GM23248 (cell line): ENCODE measurements around the gene C22orf42. TPM values are rescaled to one million over a fixed set of nuclear protein-coding genes. Genes with fewer than 3 reads are reported as not detected.

ENCODE experiments used
- DNase-seq: peaks from one replicate; pipeline ENCODE4 v3.0.0-alpha.2; 2015
- H2AFZ ChIP-seq: fragments of 200-600 bp; sonication (generic); 2 replicates; pipeline ENCODE4 v1.6.1; 2016; ENCODE audit warnings: antibody characterized with exemption
- H3F3A ChIP-seq: fragments of 200-600 bp; sonication (generic); 2 replicates; pipeline ENCODE4 v1.6.1; 2016; ENCODE audit warnings: mild to moderate bottlenecking, antibody characterized with exemption, mixed run types; ENCODE audit not compliant: insufficient read depth
- H3K27ac ChIP-seq: fragments of 200-600 bp; sonication (generic); 2 replicates; pipeline ENCODE4 v1.5.1; 2016; ENCODE audit warnings: mild to moderate bottlenecking
- H3K27me3 ChIP-seq: fragments of 200-600 bp; sonication (generic); replicated peaks from 2 replicates; pipeline ENCODE4 v1.6.1; 2016; ENCODE audit warnings: mild to moderate bottlenecking; ENCODE audit not compliant: insufficient read depth
- H3K36me3 ChIP-seq: fragments of 200-600 bp; sonication (generic); 2 replicates; pipeline ENCODE4 v1.6.1; 2016; ENCODE audit warnings: low read depth, mild to moderate bottlenecking
- H3K4me1 ChIP-seq: fragments of 200-600 bp; sonication (generic); 2 replicates; pipeline ENCODE4 v1.6.1; 2016; ENCODE audit warnings: mild to moderate bottlenecking; ENCODE audit not compliant: insufficient read depth
- H3K4me2 ChIP-seq: fragments of 200-600 bp; sonication (generic); one replicate; pipeline ENCODE4 v1.6.1; 2016; ENCODE audit warnings: mild to moderate bottlenecking; ENCODE audit not compliant: unreplicated experiment
- H3K4me3 ChIP-seq: fragments of 200-600 bp; sonication (generic); 2 replicates; pipeline ENCODE4 v1.5.1; 2016; ENCODE audit warnings: mild to moderate bottlenecking
- H3K79me2 ChIP-seq: fragments of 200-600 bp; sonication (generic); 2 replicates; pipeline ENCODE4 v1.6.1; 2016; ENCODE audit warnings: mild to moderate bottlenecking; ENCODE audit not compliant: insufficient read depth
- H3K9ac ChIP-seq: fragments of 200-600 bp; sonication (generic); 2 replicates; pipeline ENCODE4 v1.6.1; 2016; ENCODE audit warnings: mild to moderate bottlenecking
- H3K9me2 ChIP-seq: fragments of 200-600 bp; sonication (generic); 2 replicates; pipeline ENCODE4 v1.6.1; 2016; ENCODE audit warnings: mixed run types, mild to moderate bottlenecking, moderate library complexity; ENCODE audit not compliant: insufficient read depth
- H3K9me3 ChIP-seq: fragments of 200-600 bp; sonication (generic); one replicate; pipeline ENCODE4 v1.6.1; 2017; ENCODE audit warnings: low read depth
- H4K20me1 ChIP-seq: fragments of 200-600 bp; sonication (generic); 2 replicates; pipeline ENCODE4 v1.6.0; 2016; ENCODE audit not compliant: insufficient read depth
- EZH2 ChIP-seq: fragments of 200-600 bp; sonication (generic); IDR thresholded peaks from 2 replicates; pipeline ENCODE4 v1.6.1; 2018; ENCODE audit warnings: antibody characterized with exemption, mild to moderate bottlenecking; ENCODE audit not compliant: insufficient read depth, poor library complexity, severe bottlenecking
- EZH2phosphoT487 ChIP-seq: fragments of 200-600 bp; sonication (generic); IDR thresholded peaks from 2 replicates; pipeline ENCODE4 v1.6.1; 2018; ENCODE audit warnings: antibody characterized with exemption, moderate library complexity, mild to moderate bottlenecking, low read depth; ENCODE audit not compliant: insufficient read depth
- WGBS, 2 experiments: methylation state at CpG; one replicate each; pipeline ENCODE4 v1.1.6; 2015 to 2017; ENCODE audit warnings: low lambda C conversion rate in 2 of 2, low coverage in 1 of 2; ENCODE audit errors: missing lambda C conversion rate in 2 of 2; 5-methylcytosine and 5-hydroxymethylcytosine counted together
- in situ Hi-C: fragments of 300-500 bp; cut with MboI; formaldehyde crosslinking; loops from 2 replicates; pipeline ENCODE4 v1.15.0; 2020
- polyA plus RNA-seq: library from polyadenylated mRNA; unstranded; fragments of >200 nt; fragmentation: Nextera tagmentation; extraction: Ambion mirVana; gene quantifications from 2 replicates; pipeline ENCODE4 v1.2.1, GENCODE V29; 2016
- total RNA-seq: library from RNA; depleted of rRNA; stranded (reverse); fragments of >200 nt; shearing (Covaris generic); gene quantifications from 2 replicates; pipeline ENCODE4 v1.2.3, GENCODE V29; 2014

C22orf42 gene
- total and polyA plus RNA-seq, 2 experiments from 2014 or later, result not detected

DNA sequence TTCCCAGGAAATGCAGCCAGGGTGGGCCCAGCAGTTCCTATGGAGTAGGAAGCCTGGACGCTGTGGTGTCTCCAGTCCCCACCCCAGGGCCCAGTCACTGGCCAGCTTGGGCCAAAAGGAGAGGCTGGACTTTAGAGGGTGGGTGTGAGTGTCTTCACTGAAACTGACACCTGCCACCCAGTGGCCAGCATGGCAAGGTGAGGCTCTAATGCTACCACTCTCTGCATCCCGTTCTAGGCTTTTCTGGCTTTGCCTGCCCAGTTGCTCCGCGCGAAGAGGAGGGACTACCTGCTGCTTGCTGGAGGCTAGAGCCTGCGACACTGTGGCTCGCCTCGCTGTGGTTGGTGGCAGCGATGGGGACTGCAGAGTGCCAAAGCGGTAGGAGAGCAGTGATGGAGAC lies 35.4 kb downstream of the C22orf42 start:
- TF ChIP-seq EZH2phosphoT487 (no peak), EZH2 (no peak)
- no peak overlapping the region for H3K9ac ChIP-seq
- 49 to 61% methylated on average over 10 of the region's 10 CpGs for WGBS, 2 experiments
- H3K4me2 ChIP-seq, result no peak overlapping the region
- no peak overlapping the region for H3K27ac ChIP-seq
- no peaks in the 10 kb centered on the region for H3K9me3 ChIP-seq
- H3F3A ChIP-seq, result no peaks in the 10 kb centered on the region
- H3K9me2 ChIP-seq, result no peaks in the 10 kb centered on the region
- H3K4me1 ChIP-seq, result no peaks in the 10 kb centered on the region
- in situ Hi-C loops, result no loop called here
- H4K20me1 ChIP-seq, result no peaks in the 10 kb centered on the region
- H3K36me3 ChIP-seq, result no peaks in the 10 kb centered on the region
- H3K79me2 ChIP-seq, result no peaks in the 10 kb centered on the region
- H2AFZ ChIP-seq, result no peak overlapping the region
- no peaks in the 10 kb centered on the region for H3K27me3 ChIP-seq
- DNase-seq, result no peak
- H3K4me3 ChIP-seq, result no peak overlapping the region

DNA sequence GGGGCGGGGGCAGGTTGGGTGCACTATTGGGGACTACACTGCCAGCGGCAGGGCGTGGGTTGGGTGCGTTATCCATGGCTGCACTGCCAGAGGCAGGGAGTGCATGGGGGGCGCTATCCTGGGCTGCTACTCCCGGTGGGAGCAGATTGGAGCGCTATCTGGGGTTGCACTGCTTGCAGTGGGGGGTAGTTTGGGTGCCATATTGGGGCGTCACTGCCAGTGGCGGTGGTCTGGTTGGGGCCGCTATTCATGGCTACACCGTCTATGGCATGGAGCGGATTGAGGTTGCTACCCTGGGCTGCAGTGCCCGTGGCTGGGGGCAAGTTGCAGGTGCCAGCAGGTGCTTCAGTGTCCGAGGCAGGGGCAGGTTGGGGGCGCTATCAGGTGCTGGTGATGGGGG lies 36.2 kb downstream of the C22orf42 start:
- 70 to 73% methylated on average over 14 to 15 of the region's 15 CpGs for WGBS, 2 experiments
- Histone ChIP-seq H4K20me1 (no peaks in the 10 kb centered on the region), H2AFZ (no peak overlapping the region), H3K9me2 (no peaks in the 10 kb centered on the region), H3K36me3 (no peaks in the 10 kb centered on the region), H3K4me3 (no peak overlapping the region), H3K27ac (no peak overlapping the region), H3K9ac (no peak overlapping the region), H3K27me3 (no peaks in the 10 kb centered on the region), H3K4me1 (no peaks in the 10 kb centered on the region), H3K9me3 (no peaks in the 10 kb centered on the region), H3K4me2 (no peak overlapping the region), H3F3A (no peaks in the 10 kb centered on the region), H3K79me2 (no peaks in the 10 kb centered on the region)
- no peak for DNase-seq
- in situ Hi-C loops, result no loop called here
- TF ChIP-seq EZH2 (no peak), EZH2phosphoT487 (no peak)

DNA sequence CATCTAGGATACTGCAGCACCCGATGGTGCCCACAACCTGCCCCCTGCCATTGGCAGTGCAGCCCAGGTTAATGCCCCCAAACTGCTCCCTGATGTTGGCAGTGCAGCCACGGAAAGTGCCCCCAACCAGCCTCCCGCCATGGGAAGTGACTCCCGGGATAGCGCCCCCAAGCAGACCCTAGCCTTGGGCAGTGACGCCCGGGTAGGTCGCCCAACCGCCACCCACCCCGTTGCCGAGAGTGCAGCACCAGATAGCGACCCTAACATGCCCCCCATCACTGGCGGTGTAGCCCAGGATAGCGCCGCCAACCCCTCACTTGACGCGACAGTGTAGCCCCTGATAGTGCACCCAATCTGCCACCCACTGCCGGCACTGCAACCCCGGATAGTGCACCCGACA lies 38.5 kb downstream of the C22orf42 start:
- WGBS, 2 experiments, result 80 to 86% methylated on average over 17 to 20 of the region's 20 CpGs
- Histone ChIP-seq H3K9ac (no peak overlapping the region), H3K9me3 (no peaks in the 10 kb centered on the region), H3K9me2 (no peaks in the 10 kb centered on the region), H3K36me3 (no peaks in the 10 kb centered on the region), H3K27ac (no peak overlapping the region), H4K20me1 (no peaks in the 10 kb centered on the region), H3K79me2 (no peaks in the 10 kb centered on the region), H2AFZ (no peak overlapping the region), H3K4me1 (no peaks in the 10 kb centered on the region), H3F3A (no peaks in the 10 kb centered on the region), H3K27me3 (no peaks in the 10 kb centered on the region), H3K4me2 (no peak overlapping the region), H3K4me3 (no peak overlapping the region)
- in situ Hi-C loops, result no loop called here
- TF ChIP-seq EZH2, result no peak
- no peak for TF ChIP-seq EZH2phosphoT487
- no peak for DNase-seq

DNA sequence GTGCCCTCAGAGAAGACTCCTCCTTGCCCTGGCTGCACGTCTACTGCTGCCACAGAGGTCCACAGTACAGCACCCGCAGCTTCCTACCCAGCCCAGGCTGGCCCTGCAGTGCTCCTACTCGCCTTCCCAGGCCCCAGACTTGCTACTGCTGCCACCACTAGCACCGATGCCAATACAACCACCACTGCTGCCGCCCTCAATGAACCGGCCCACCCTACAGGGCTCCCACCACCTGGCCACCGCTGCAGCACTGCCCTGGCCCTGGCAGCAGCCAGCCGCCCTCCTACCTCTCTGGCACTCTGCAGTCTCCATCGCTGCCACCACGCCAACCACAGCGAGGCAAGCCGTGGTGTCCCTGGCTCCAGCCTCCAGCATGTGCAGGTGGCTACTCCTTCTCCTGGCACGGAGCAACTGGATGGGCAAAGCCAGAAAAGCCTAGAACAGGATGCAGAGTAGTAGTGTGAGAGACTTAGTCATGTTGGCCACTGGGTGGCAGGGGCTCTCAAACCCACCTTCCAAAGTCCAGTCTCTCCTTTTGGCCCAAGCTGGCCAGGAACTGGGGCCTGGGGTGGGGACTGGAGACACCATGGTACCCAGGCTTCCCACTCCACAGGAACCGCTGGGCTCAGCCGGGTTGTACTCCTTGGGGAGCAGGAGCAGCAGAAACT lies 39.4 kb downstream of the C22orf42 start:
- no peaks in the 10 kb centered on the region for H3K79me2 ChIP-seq
- H4K20me1 ChIP-seq, result no peaks in the 10 kb centered on the region
- TF ChIP-seq EZH2, result no peak
- no peak for TF ChIP-seq EZH2phosphoT487
- H3K27ac ChIP-seq, result no peak overlapping the region
- H3K9ac ChIP-seq, result no peak overlapping the region
- H3K9me3 ChIP-seq, result no peaks in the 10 kb centered on the region
- WGBS, 2 experiments, result 63 to 70% methylated on average over 15 of the region's 15 CpGs
- peaks cover under 1% of the 10 kb centered on the region; the same call in 1 of the 2 replicates for H3K27me3 ChIP-seq
- no peaks in the 10 kb centered on the region for H3F3A ChIP-seq
- no peaks in the 10 kb centered on the region for H3K9me2 ChIP-seq
- in situ Hi-C loops, result no loop called here
- no peak overlapping the region for H2AFZ ChIP-seq
- DNase-seq, result no peak
- no peaks in the 10 kb centered on the region for H3K4me1 ChIP-seq
- no peak overlapping the region for H3K4me3 ChIP-seq
- H3K36me3 ChIP-seq, result no peaks in the 10 kb centered on the region
- H3K4me2 ChIP-seq, result no peak overlapping the region
